HG03196 (cell line): ENCODE results near the gene MBTD1.
"Not testable (repeated sequence)": the region's sequence is repeated elsewhere in the genome, so short reads cannot be mapped to it uniquely, and the experiment has no call there.

Experiments used
- ATAC-seq: cut with Tn5 transposase; IDR thresholded peaks from one replicate; pipeline ENCODE4 v1.9.1; 2021; ENCODE audit not compliant: unreplicated experiment

The MBTD1 gene

GRCh38 chr17:51259564-51260236 is at the start of gene MBTD1:
Gene MBTD1 (minus strand): TSS chr17:51260049. CDS start chr17:51225161, 34,888 bp downstream.
- ATAC-seq = peak; percentile 77

GRCh38 chr17:51305182-51305581 is 45.3 kb upstream of the MBTD1 start:
- ATAC-seq = no peak

GRCh38 chr17:51299859-51300258 is 40.0 kb upstream of the MBTD1 start:
- no peak for ATAC-seq

GRCh38 chr17:51298508-51299371 is 38.9 kb upstream of the MBTD1 start:
- ATAC-seq = no peak

- ATAC-seq = not testable (repeated sequence)
Measured at GRCh38 chr17:51294338-51294737, 34.5 kb upstream of the MBTD1 start.

GRCh38 chr17:51289696-51290111 is 29.9 kb upstream of the MBTD1 start:
- no peak for ATAC-seq

- no peak for ATAC-seq
Measured at GRCh38 chr17:51287412-51287811, 27.6 kb upstream of the MBTD1 start.

GRCh38 chr17:51279183-51279582 is 19.3 kb upstream of the MBTD1 start:
- no peak for ATAC-seq

GRCh38 chr17:51275381-51275780 is 15.5 kb upstream of the MBTD1 start:
- no peak for ATAC-seq

GRCh38 chr17:51272812-51273211 is 13.0 kb upstream of the MBTD1 start:
- no peak for ATAC-seq

- no peak for ATAC-seq
Measured at GRCh38 chr17:51270636-51271035, 10.8 kb upstream of the MBTD1 start.

GRCh38 chr17:51269991-51270390 is 10.1 kb upstream of the MBTD1 start:
- no peak for ATAC-seq

- not testable (repeated sequence) for ATAC-seq
Measured at GRCh38 chr17:51264466-51264865, 4.6 kb upstream of the MBTD1 start.

GRCh38 chr17:51263006-51263405 is 3.2 kb upstream of the MBTD1 start:
- no peak for ATAC-seq

- peak; percentile 3 for ATAC-seq
Measured at GRCh38 chr17:51261024-51261963, 1.4 kb upstream of the MBTD1 start.

- ATAC-seq = peak; percentile 73
Measured at GRCh38 chr17:51260237-51261023, 581 bp upstream of the MBTD1 start, which contains the start of gene UTP18. Gene UTP18 (plus strand): TSS chr17:51260546. CDS start chr17:51260585, 39 bp downstream.

- ATAC-seq = no peak
Measured at GRCh38 chr17:51258756-51259563, 889 bp downstream of the MBTD1 start.

GRCh38 chr17:51257150-51258081 is 2.4 kb downstream of the MBTD1 start:
- ATAC-seq = no peak
